Panc1 (cell line): ENCODE results near the gene TESK2. TPM values are rescaled to one million over a fixed set of nuclear protein-coding genes. Genes with fewer than 3 reads are reported as not detected.

Source experiments
- ATAC-seq: fragments of 200-7000 bp; cut with Tn5 transposase; 2 replicates; pipeline ENCODE4 v1.9.1; 2020; ENCODE audit warnings: mild to moderate bottlenecking, moderate library complexity
- BruUV-seq: library from RNA; stranded (reverse); fragments of 400-500 nt; replicated peaks from 2 replicates; lab custom pipeline; 2021; lab: Mats Ljungman, UMichigan
- CTCF ChIA-PET: fragments of 300-600 bp; sonication (Branson Sonifier 250); formaldehyde crosslinking; loops from one replicate; lab custom pipeline; 2022; ENCODE audit warnings: antibody characterized with exemption; lab: Charles Lee
- POLR2A ChIA-PET: fragments of 300-600 bp; sonication (Branson Sonifier 250); formaldehyde crosslinking; loops from one replicate; lab custom pipeline; 2022; ENCODE audit warnings: antibody characterized with exemption; lab: Charles Lee
- DNase-seq: peaks from one replicate; pipeline ENCODE4 v3.0.0-alpha.2; 2010; ENCODE audit warnings: low read depth, low spot score
- H3K27ac ChIP-seq: 2 replicates; pipeline ENCODE4 v1.5.1; 2011; ENCODE audit warnings: mild to moderate bottlenecking, low read length, inconsistent platforms
- H3K27me3 ChIP-seq: fragments of 200-500 bp; sonication (Bioruptor generic); 2 replicates; pipeline ENCODE4 v1.6.0; 2014; ENCODE audit warnings: low read length, inconsistent platforms; ENCODE audit not compliant: control insufficient read depth, insufficient read depth
- H3K36me3 ChIP-seq: fragments of 200-500 bp; sonication (Bioruptor generic); 2 replicates; pipeline ENCODE4 v1.5.1; 2014; ENCODE audit warnings: inconsistent platforms, mild to moderate bottlenecking, low read length, moderate library complexity; ENCODE audit not compliant: control insufficient read depth, insufficient read depth
- H3K4me1 ChIP-seq: 2 replicates; pipeline ENCODE4 v1.5.1; 2011; ENCODE audit warnings: inconsistent platforms, mild to moderate bottlenecking, low read length, moderate library complexity; ENCODE audit not compliant: control insufficient read depth, insufficient read depth
- H3K4me3 ChIP-seq, 2 experiments: 2 replicates each; pipeline ENCODE4 v1.5.1; 2011 to 2012; ENCODE audit warnings: low read depth in 2 of 2, low read length in 2 of 2, mild to moderate bottlenecking in 2 of 2, inconsistent platforms in 1 of 2, moderate library complexity in 1 of 2
- H3K9me3 ChIP-seq: fragments of 200-500 bp; sonication (Bioruptor generic); 2 replicates; pipeline ENCODE4 v1.5.1; 2014; ENCODE audit warnings: low read depth, mild to moderate bottlenecking, inconsistent platforms, low read length, moderate library complexity; ENCODE audit not compliant: control insufficient read depth, insufficient read depth
- POLR2AphosphoS5 ChIP-seq: IDR thresholded peaks from 2 replicates; pipeline ENCODE4 v1.6.1; 2012; ENCODE audit warnings: mild to moderate bottlenecking, low read depth, low read length, moderate library complexity
- REST ChIP-seq, 2 experiments: IDR thresholded peaks; 2 replicates each; pipeline ENCODE4 v1.6.1; 2011 to 2012; ENCODE audit warnings: low read depth in 2 of 2, control low read depth in 1 of 2, low read length in 1 of 2, mild to moderate bottlenecking in 1 of 2, moderate library complexity in 1 of 2; ENCODE audit not compliant: insufficient read depth in 1 of 2
- SIN3A ChIP-seq: IDR thresholded peaks from 2 replicates; pipeline ENCODE4 v1.6.1; 2012; ENCODE audit warnings: low read depth, mild to moderate bottlenecking, low read length, moderate library complexity, borderline replicate concordance; ENCODE audit not compliant: insufficient read depth
- TCF7L2 ChIP-seq: IDR thresholded peaks from 2 replicates; pipeline ENCODE4 v1.6.1; 2011; ENCODE audit warnings: mild to moderate bottlenecking, low read depth, low read length, inconsistent platforms
- in situ Hi-C: cut with HindIII; loops from 2 replicates; pipeline ENCODE4 v1.10.0; 2016; ENCODE audit warnings: low sequenced_read_pairs, low pct_unique_long_range_greater_than_20kb
- intact Hi-C: fragments of 100-400 bp; cut with micrococcal nuclease; formaldehyde crosslinking; loops from one replicate; pipeline ENCODE4 v1.10.0; 2022; ENCODE audit not compliant: unreplicated experiment
- total RNA-seq: library from RNA; stranded (reverse); gene quantifications from one replicate; pipeline ENCODE4 v1.2.1, GENCODE V29; 2021; ENCODE audit not compliant: unreplicated experiment
- TF ChIP-seq, protein P1 (sequence below): fragments of 450-650 bp; IDR thresholded peaks from 2 replicates; pipeline ENCODE4 v1.5.1; 2017; ENCODE audit warnings: mild to moderate bottlenecking

The TESK2 gene
- total RNA-seq, 1 experiment from 2014 or later = 3.3 TPM

DNA sequence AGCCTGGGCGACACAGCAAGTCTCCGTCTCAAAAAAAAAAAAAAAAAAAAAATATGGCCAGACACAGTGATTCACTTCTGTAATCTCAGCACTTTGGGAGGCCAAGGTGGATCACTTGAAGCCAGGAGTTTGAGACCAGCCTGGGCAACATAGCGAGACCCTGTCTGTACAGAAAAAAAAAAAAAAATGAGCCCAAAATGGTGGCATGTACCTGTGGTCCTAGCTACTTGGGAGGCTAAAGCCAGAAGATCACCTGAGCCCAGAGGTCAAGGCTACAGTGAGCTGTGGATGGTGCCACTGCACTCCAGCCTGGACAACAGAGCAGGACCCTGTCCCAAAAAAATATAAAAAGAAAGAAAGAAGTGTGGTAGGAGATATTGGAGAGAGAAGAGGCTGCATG lies 1.7 kb upstream of the TESK2 start:
- in situ Hi-C loops (no loop called here), intact Hi-C loops (loop anchor here (1.0 to 5.0 kb wide), 2 partner anchors 133 to 480 kb away; partner anchors contain the start of genes HECTD3 and UROD)
- Histone ChIP-seq H3K36me3 (no peaks in the 10 kb centered on the region), H3K27me3 (no peaks in the 10 kb centered on the region; the same call in 1 of the 2 replicates), H3K9me3 (no peaks in the 10 kb centered on the region), H3K4me1 (0 out of 2 replicates have a peak, but pooled peaks cover 3% of the 10 kb centered on the region), H3K4me3 (no peak overlapping the region), H3K27ac (no peak overlapping the region)
- ATAC-seq (no peak), DNase-seq (no peak)
- no peak for TF ChIP-seq SIN3A
- TF ChIP-seq TCF7L2 = no peak
- TF ChIP-seq REST (IDR thresholded peaks at IDR 0.05; ENCODE audit: insufficient read depth in 1 of 2, low read depth in 2 of 2, low read length in 1 of 2) = no peak
- TF ChIP-seq, protein P1, sequence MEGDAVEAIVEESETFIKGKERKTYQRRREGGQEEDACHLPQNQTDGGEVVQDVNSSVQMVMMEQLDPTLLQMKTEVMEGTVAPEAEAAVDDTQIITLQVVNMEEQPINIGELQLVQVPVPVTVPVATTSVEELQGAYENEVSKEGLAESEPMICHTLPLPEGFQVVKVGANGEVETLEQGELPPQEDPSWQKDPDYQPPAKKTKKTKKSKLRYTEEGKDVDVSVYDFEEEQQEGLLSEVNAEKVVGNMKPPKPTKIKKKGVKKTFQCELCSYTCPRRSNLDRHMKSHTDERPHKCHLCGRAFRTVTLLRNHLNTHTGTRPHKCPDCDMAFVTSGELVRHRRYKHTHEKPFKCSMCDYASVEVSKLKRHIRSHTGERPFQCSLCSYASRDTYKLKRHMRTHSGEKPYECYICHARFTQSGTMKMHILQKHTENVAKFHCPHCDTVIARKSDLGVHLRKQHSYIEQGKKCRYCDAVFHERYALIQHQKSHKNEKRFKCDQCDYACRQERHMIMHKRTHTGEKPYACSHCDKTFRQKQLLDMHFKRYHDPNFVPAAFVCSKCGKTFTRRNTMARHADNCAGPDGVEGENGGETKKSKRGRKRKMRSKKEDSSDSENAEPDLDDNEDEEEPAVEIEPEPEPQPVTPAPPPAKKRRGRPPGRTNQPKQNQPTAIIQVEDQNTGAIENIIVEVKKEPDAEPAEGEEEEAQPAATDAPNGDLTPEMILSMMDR = no peak
- TF ChIP-seq POLR2AphosphoS5 = no peak
- no TSS peak for BruUV-seq
- CTCF ChIA-PET = interaction anchor here (0.6 to 4.0 kb wide), 5 partner anchors 121 to 189 kb away, joined by 6 to 32 read pairs (median 8); partner anchors contain the start of genes MUTYH and TOE1
- POLR2A ChIA-PET = interaction anchor here (0.6 kb wide), 1 partner anchor 27 kb away, joined by 4 read pairs; no protein-coding TSS in a partner anchor

GRCh38 chr1:45491487-45492260 lies 711 bp upstream of the TESK2 start:
- ChIA-PET CTCF (interaction anchor here (0.6 to 4.0 kb wide), 6 partner anchors 126 to 479 kb away, joined by 3 to 32 read pairs (median 4); partner anchors contain the start of genes MUTYH and TOE1), POLR2A (no interaction called here)
- no peaks in the 10 kb centered on the region; the same call in 1 of the 2 replicates for H3K27me3 ChIP-seq
- 0 out of 2 replicates have a peak, but pooled peaks cover 3% of the 10 kb centered on the region for H3K4me1 ChIP-seq
- peak overlapping the region; percentile 63 to 77 for H3K4me3 ChIP-seq
- no TSS peak for BruUV-seq
- no peak for DNase-seq
- H3K9me3 ChIP-seq = no peaks in the 10 kb centered on the region
- H3K27ac ChIP-seq = no peak overlapping the region; the same call in 1 of the 2 replicates
- in situ Hi-C loops = no loop called here
- intact Hi-C loops = loop anchor here (5.0 kb wide), 1 partner anchor 479 kb away; the partner anchor contains the start of genes HECTD3 and UROD
- no peaks in the 10 kb centered on the region for H3K36me3 ChIP-seq
- no peak for ATAC-seq
- TF ChIP-seq POLR2AphosphoS5 (no peak), SIN3A (no peak), REST (IDR thresholded peaks at IDR 0.05; ENCODE audit: insufficient read depth in 1 of 2, low read depth in 2 of 2, low read length in 1 of 2) (no peak)
